ENCODE measurements around the gene BCL2. TPM values are rescaled to one million over a fixed set of nuclear protein-coding genes. Genes with fewer than 3 reads are reported as not detected.

Gene BCL2
- polyA plus RNA-seq, 1 of the 3 experiments (the other 2 are of a cell fraction), result 1.5 TPM

DNA sequence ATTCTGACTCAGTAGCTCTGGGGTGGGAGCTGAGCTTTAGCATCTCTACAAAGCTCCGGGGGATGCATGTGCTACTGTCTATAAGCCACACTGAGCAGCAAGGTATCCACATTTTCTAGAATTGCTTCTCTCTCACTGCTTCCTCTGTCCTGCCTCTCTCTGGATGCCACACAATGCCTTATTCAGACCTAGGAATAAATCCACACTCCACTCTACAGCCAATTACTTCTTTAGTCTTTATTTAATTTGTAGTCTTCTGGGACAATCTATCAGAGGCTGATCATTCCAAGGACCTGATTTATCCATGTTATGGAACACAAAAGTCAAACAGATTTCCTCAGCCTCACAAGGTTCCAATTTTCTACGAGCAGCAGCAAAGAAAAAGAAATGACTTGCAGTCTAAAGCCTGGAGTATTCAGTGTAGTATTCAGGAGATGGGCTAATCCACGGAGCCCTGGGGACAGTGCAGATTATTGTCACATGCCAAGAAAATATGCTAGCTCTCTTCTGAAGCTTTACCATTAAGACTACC is 4.4 kb downstream of the BCL2 start:
- Histone ChIP-seq H3K9me2 (no peaks in the 10 kb centered on the region), H3K4me3 (ENCODE audit: low read depth in 2 of 2, low read length in 1 of 2) (peak overlapping the region in 1 of 2 experiments; percentile 22; a peak in 2 of 4 replicates), H3K27me3 (ENCODE audit: insufficient read depth) (no peaks in the 10 kb centered on the region; the same call in 1 of the 2 replicates), H3K36me3 (replicated peaks in 1 of 2; ENCODE audit: control insufficient read depth in 1 of 2, insufficient read depth in 2 of 2, low read length in 1 of 2) (no peaks in the 10 kb centered on the region), H3K9ac (no peak overlapping the region), H3K4me1 (ENCODE audit: control insufficient read depth in 1 of 2, insufficient read depth in 2 of 2, low read depth in 1 of 2, low read length in 1 of 2) (peaks cover 4 to 15% of the 10 kb centered on the region in 2 experiments; a peak in 2 of 4 replicates), H3K27ac (ENCODE audit: low read depth in 2 of 2, low read length in 1 of 2) (no peak overlapping the region), H3F3A (replicated peaks; ENCODE audit: insufficient read depth) (peaks cover 7% of the 10 kb centered on the region), H2AFZ (ENCODE audit: low read depth) (no peak overlapping the region), H3K9me3 (no peaks in the 10 kb centered on the region), H3K4me2 (no peak overlapping the region), H3K79me2 (ENCODE audit: insufficient read depth) (no peaks in the 10 kb centered on the region), H4K20me1 (ENCODE audit: insufficient read depth) (no peaks in the 10 kb centered on the region)
- 71% methylated on average over 3 of the region's 3 CpGs for WGBS (ENCODE audit: low lambda C conversion rate)
- no peak for DNase-seq
- ChIA-PET POLR2A (no interaction called here), CTCF (interaction anchor here (1.1 to 2.6 kb wide), 3 partner anchors 8 to 299 kb away, joined by 3 to 12 read pairs (median 3); no protein-coding TSS in a partner anchor)
- no peak for TF ChIP-seq NFIC (IDR thresholded peaks at IDR 0.05; ENCODE audit: borderline replicate concordance)
- TF ChIP-seq RXRA (IDR thresholded peaks at IDR 0.05; ENCODE audit: borderline replicate concordance, low read depth), result no peak
- TF ChIP-seq POLR2AphosphoS5 (IDR thresholded peaks at IDR 0.05; ENCODE audit: low read depth, low read length), result no peak
- no peak for TF ChIP-seq TCF12 (IDR thresholded peaks at IDR 0.05)
- no peak for TF ChIP-seq FOSL2 (IDR thresholded peaks at IDR 0.05; ENCODE audit: borderline replicate concordance, low read depth)
- TF ChIP-seq EZH2phosphoT487 (IDR thresholded peaks at IDR 0.05; ENCODE audit: borderline replicate concordance, low read depth), result no peak
- TF ChIP-seq SIN3A (IDR thresholded peaks at IDR 0.05; ENCODE audit: borderline replicate concordance, low read depth, low read length), result no peak
- TF ChIP-seq, protein P1, sequence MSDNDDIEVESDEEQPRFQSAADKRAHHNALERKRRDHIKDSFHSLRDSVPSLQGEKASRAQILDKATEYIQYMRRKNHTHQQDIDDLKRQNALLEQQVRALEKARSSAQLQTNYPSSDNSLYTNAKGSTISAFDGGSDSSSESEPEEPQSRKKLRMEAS (IDR thresholded peaks at IDR 0.05; ENCODE audit: low read depth), result no peak
- TF ChIP-seq, protein P2, sequence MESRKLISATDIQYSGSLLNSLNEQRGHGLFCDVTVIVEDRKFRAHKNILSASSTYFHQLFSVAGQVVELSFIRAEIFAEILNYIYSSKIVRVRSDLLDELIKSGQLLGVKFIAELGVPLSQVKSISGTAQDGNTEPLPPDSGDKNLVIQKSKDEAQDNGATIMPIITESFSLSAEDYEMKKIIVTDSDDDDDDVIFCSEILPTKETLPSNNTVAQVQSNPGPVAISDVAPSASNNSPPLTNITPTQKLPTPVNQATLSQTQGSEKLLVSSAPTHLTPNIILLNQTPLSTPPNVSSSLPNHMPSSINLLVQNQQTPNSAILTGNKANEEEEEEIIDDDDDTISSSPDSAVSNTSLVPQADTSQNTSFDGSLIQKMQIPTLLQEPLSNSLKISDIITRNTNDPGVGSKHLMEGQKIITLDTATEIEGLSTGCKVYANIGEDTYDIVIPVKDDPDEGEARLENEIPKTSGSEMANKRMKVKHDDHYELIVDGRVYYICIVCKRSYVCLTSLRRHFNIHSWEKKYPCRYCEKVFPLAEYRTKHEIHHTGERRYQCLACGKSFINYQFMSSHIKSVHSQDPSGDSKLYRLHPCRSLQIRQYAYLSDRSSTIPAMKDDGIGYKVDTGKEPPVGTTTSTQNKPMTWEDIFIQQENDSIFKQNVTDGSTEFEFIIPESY (IDR thresholded peaks at IDR 0.05; ENCODE audit: borderline replicate concordance, low read depth), result no peak
- TF ChIP-seq, protein P3, sequence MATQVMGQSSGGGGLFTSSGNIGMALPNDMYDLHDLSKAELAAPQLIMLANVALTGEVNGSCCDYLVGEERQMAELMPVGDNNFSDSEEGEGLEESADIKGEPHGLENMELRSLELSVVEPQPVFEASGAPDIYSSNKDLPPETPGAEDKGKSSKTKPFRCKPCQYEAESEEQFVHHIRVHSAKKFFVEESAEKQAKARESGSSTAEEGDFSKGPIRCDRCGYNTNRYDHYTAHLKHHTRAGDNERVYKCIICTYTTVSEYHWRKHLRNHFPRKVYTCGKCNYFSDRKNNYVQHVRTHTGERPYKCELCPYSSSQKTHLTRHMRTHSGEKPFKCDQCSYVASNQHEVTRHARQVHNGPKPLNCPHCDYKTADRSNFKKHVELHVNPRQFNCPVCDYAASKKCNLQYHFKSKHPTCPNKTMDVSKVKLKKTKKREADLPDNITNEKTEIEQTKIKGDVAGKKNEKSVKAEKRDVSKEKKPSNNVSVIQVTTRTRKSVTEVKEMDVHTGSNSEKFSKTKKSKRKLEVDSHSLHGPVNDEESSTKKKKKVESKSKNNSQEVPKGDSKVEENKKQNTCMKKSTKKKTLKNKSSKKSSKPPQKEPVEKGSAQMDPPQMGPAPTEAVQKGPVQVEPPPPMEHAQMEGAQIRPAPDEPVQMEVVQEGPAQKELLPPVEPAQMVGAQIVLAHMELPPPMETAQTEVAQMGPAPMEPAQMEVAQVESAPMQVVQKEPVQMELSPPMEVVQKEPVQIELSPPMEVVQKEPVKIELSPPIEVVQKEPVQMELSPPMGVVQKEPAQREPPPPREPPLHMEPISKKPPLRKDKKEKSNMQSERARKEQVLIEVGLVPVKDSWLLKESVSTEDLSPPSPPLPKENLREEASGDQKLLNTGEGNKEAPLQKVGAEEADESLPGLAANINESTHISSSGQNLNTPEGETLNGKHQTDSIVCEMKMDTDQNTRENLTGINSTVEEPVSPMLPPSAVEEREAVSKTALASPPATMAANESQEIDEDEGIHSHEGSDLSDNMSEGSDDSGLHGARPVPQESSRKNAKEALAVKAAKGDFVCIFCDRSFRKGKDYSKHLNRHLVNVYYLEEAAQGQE (IDR thresholded peaks at IDR 0.05; ENCODE audit: low read depth, low read length), result no peak
- TF ChIP-seq MEF2A (IDR thresholded peaks at IDR 0.05; ENCODE audit: borderline replicate concordance, low read depth), result no peak
- no peak for TF ChIP-seq RFX5 (IDR thresholded peaks at IDR 0.05; ENCODE audit: low read length)
- no peak for TF ChIP-seq ELF1 (IDR thresholded peaks at IDR 0.05)
- no peak for TF ChIP-seq RCOR1 (IDR thresholded peaks at IDR 0.05; ENCODE audit: low read length)
- TF ChIP-seq, protein P4, sequence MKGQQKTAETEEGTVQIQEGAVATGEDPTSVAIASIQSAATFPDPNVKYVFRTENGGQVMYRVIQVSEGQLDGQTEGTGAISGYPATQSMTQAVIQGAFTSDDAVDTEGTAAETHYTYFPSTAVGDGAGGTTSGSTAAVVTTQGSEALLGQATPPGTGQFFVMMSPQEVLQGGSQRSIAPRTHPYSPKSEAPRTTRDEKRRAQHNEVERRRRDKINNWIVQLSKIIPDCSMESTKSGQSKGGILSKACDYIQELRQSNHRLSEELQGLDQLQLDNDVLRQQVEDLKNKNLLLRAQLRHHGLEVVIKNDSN (IDR thresholded peaks at IDR 0.05; ENCODE audit: borderline replicate concordance, low read depth), result no peak
- TF ChIP-seq, protein P5, sequence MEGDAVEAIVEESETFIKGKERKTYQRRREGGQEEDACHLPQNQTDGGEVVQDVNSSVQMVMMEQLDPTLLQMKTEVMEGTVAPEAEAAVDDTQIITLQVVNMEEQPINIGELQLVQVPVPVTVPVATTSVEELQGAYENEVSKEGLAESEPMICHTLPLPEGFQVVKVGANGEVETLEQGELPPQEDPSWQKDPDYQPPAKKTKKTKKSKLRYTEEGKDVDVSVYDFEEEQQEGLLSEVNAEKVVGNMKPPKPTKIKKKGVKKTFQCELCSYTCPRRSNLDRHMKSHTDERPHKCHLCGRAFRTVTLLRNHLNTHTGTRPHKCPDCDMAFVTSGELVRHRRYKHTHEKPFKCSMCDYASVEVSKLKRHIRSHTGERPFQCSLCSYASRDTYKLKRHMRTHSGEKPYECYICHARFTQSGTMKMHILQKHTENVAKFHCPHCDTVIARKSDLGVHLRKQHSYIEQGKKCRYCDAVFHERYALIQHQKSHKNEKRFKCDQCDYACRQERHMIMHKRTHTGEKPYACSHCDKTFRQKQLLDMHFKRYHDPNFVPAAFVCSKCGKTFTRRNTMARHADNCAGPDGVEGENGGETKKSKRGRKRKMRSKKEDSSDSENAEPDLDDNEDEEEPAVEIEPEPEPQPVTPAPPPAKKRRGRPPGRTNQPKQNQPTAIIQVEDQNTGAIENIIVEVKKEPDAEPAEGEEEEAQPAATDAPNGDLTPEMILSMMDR (IDR thresholded peaks at IDR 0.05), result no peak
- no peak for TF ChIP-seq RAD21 (IDR thresholded peaks at IDR 0.05; ENCODE audit: low read length)
- TF ChIP-seq, protein P6, sequence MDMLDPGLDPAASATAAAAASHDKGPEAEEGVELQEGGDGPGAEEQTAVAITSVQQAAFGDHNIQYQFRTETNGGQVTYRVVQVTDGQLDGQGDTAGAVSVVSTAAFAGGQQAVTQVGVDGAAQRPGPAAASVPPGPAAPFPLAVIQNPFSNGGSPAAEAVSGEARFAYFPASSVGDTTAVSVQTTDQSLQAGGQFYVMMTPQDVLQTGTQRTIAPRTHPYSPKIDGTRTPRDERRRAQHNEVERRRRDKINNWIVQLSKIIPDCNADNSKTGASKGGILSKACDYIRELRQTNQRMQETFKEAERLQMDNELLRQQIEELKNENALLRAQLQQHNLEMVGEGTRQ (IDR thresholded peaks at IDR 0.05; ENCODE audit: borderline replicate concordance, low read depth, low read length), result no peak

All from SK-N-SH (cell line).